HL-60 (cell line): ENCODE data around the gene LIFR.

ENCODE experiments used
- POLR2AphosphoS5 ChIP-seq: IDR thresholded peaks from 2 replicates; pipeline ENCODE4 v1.6.1; 2012; ENCODE audit warnings: low read depth
- REST ChIP-seq: IDR thresholded peaks from 2 replicates; pipeline ENCODE4 v1.6.1; 2012; ENCODE audit warnings: low read depth; ENCODE audit not compliant: insufficient replicate concordance
- TF ChIP-seq, protein P1 (sequence below): IDR thresholded peaks from one replicate; pipeline ENCODE4 v1.5.1; 2011; ENCODE audit warnings: low read length, control low read depth, inconsistent platforms; ENCODE audit not compliant: insufficient read depth

DNA sequence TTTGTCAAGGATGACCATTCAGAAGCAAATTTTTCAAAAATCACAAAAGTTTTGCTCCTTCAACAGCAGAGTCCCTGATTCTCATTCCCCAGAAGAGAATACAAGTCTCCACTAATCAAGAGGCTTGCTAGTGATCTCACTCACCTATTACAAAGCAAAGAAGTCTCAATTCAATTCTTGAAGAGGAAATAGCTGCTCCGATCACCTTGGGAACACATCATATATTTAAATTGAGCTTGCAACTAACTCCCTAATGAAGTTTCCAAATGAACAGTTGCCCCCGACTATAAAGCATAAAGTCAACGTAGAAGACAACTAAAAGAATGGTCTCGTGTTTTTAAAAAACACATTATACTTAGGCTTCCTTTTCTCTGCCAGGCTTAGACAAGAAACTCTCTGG lies 1.6 kb downstream of the LIFR start:
- no peak for TF ChIP-seq REST
- TF ChIP-seq, protein P1, sequence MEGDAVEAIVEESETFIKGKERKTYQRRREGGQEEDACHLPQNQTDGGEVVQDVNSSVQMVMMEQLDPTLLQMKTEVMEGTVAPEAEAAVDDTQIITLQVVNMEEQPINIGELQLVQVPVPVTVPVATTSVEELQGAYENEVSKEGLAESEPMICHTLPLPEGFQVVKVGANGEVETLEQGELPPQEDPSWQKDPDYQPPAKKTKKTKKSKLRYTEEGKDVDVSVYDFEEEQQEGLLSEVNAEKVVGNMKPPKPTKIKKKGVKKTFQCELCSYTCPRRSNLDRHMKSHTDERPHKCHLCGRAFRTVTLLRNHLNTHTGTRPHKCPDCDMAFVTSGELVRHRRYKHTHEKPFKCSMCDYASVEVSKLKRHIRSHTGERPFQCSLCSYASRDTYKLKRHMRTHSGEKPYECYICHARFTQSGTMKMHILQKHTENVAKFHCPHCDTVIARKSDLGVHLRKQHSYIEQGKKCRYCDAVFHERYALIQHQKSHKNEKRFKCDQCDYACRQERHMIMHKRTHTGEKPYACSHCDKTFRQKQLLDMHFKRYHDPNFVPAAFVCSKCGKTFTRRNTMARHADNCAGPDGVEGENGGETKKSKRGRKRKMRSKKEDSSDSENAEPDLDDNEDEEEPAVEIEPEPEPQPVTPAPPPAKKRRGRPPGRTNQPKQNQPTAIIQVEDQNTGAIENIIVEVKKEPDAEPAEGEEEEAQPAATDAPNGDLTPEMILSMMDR: no peak
- no peak for TF ChIP-seq POLR2AphosphoS5
